Esophagus muscularis mucosa (tissue), 3 donors: ENCODE results near the gene INSM1.

Experiments
- POLR2AphosphoS5 ChIP-seq, 2 donors: sonication (generic); formaldehyde crosslinking; IDR thresholded peaks; one replicate each; pipeline ENCODE4 v1.6.1; 2017; ENCODE audit warnings: antibody characterized with exemption in 2 of 2
- TF ChIP-seq, protein P1 (sequence below), 3 experiments: fragments of 200-600 bp in 2 of 3; fragments of 450-650 bp in 1 of 3; sonication (generic) in 2 of 3; IDR thresholded peaks; one replicate each; pipeline ENCODE4 v1.5.1; 2017 to 2019; ENCODE audit warnings: antibody characterized with exemption in 3 of 3, mild to moderate bottlenecking in 2 of 3, moderate library complexity in 1 of 3

DNA sequence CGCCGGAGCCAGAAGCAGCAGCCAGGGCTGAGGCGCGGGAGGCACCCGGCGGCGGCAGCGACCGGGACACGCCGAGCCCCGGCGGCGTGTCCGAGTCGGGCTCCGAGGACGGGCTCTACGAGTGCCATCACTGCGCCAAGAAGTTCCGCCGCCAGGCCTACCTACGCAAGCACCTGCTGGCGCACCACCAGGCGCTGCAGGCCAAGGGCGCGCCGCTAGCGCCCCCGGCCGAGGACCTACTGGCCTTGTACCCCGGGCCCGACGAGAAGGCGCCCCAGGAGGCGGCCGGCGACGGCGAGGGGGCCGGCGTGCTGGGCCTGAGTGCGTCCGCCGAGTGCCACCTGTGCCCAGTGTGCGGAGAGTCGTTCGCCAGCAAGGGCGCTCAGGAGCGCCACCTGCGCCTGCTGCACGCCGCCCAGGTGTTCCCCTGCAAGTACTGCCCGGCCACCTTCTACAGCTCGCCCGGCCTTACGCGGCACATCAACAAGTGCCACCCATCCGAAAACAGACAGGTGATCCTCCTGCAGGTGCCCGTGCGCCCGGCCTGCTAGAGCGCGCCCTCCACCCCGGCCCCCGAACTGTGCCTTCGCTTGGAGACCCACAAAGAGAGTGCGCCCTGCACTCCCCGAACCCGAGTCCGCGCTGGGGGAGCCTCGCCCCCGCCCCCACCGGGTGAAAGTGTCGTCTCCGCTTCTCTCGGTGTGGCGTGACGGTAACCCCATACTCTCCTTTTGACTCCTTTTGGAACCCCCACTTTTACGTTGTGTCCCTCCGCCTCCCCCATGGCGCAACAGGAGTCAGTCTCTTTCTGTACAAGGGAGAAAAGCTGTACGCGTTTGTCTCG lies 1.6 kb downstream of the INSM1 start:
- no peak for TF ChIP-seq POLR2AphosphoS5 (IDR thresholded peaks at IDR 0.05)
- TF ChIP-seq, protein P1, sequence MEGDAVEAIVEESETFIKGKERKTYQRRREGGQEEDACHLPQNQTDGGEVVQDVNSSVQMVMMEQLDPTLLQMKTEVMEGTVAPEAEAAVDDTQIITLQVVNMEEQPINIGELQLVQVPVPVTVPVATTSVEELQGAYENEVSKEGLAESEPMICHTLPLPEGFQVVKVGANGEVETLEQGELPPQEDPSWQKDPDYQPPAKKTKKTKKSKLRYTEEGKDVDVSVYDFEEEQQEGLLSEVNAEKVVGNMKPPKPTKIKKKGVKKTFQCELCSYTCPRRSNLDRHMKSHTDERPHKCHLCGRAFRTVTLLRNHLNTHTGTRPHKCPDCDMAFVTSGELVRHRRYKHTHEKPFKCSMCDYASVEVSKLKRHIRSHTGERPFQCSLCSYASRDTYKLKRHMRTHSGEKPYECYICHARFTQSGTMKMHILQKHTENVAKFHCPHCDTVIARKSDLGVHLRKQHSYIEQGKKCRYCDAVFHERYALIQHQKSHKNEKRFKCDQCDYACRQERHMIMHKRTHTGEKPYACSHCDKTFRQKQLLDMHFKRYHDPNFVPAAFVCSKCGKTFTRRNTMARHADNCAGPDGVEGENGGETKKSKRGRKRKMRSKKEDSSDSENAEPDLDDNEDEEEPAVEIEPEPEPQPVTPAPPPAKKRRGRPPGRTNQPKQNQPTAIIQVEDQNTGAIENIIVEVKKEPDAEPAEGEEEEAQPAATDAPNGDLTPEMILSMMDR (IDR thresholded peaks at IDR 0.05): no peak
